GM21529 (cell line): ENCODE data around the gene PPP2R3B.
"Not testable (repeated sequence)": the region's sequence is repeated elsewhere in the genome, so short reads cannot be mapped to it uniquely, and the experiment has no call there.

Source experiments
- ATAC-seq: cut with Tn5 transposase; IDR thresholded peaks from one replicate; pipeline ENCODE4 v1.9.1; 2021; ENCODE audit not compliant: unreplicated experiment

PPP2R3B gene

GRCh38 chrX:353566-354535, 32.9 kb downstream of the PPP2R3B start:
- no peak for ATAC-seq

- no peak for ATAC-seq
Observed at GRCh38 chrX:352582-353314, 34.0 kb downstream of the PPP2R3B start.

- no peak for ATAC-seq
Observed at GRCh38 chrX:352181-352580, 34.5 kb downstream of the PPP2R3B start.

- no peak for ATAC-seq
Observed at GRCh38 chrX:351736-352135, 35.0 kb downstream of the PPP2R3B start.

GRCh38 chrX:351324-351641, 35.4 kb downstream of the PPP2R3B start:
- ATAC-seq: not testable (repeated sequence)

- ATAC-seq: no peak
Observed at GRCh38 chrX:350534-351323, 36.0 kb downstream of the PPP2R3B start.

GRCh38 chrX:350148-350533, 36.6 kb downstream of the PPP2R3B start:
- no peak for ATAC-seq

- ATAC-seq: no peak
Observed at GRCh38 chrX:349702-350101, 37.0 kb downstream of the PPP2R3B start.

GRCh38 chrX:349196-349595, 37.5 kb downstream of the PPP2R3B start:
- ATAC-seq: no peak

GRCh38 chrX:348461-349117, 38.1 kb downstream of the PPP2R3B start:
- ATAC-seq: no peak

- no peak for ATAC-seq
Observed at GRCh38 chrX:347351-348117, 39.2 kb downstream of the PPP2R3B start.

GRCh38 chrX:346034-346813, 40.5 kb downstream of the PPP2R3B start:
- ATAC-seq: no peak

GRCh38 chrX:345020-345925, 41.4 kb downstream of the PPP2R3B start:
- ATAC-seq: no peak

- no peak for ATAC-seq
Observed at GRCh38 chrX:344371-344901, 42.3 kb downstream of the PPP2R3B start.

- ATAC-seq: no peak
Observed at GRCh38 chrX:341541-342101, 45.1 kb downstream of the PPP2R3B start.

GRCh38 chrX:340641-341423, 45.9 kb downstream of the PPP2R3B start:
- ATAC-seq: no peak

GRCh38 chrX:340121-340520, 46.6 kb downstream of the PPP2R3B start:
- ATAC-seq: no peak
